Activated CD8-positive, alpha-beta memory T cell treated with anti-CD3 and anti-CD28 coated beads for 1 hour (primary cell): Measurements from ENCODE around the gene LPAR1.

Source experiments
- DNase-seq, 2 donors: peaks; one replicate each; pipeline ENCODE4 v3.0.0-alpha.2; 2020; ENCODE audit warnings: low read depth in 1 of 2; ENCODE audit errors: extremely low read depth in 1 of 2

LPAR1 gene

DNA sequence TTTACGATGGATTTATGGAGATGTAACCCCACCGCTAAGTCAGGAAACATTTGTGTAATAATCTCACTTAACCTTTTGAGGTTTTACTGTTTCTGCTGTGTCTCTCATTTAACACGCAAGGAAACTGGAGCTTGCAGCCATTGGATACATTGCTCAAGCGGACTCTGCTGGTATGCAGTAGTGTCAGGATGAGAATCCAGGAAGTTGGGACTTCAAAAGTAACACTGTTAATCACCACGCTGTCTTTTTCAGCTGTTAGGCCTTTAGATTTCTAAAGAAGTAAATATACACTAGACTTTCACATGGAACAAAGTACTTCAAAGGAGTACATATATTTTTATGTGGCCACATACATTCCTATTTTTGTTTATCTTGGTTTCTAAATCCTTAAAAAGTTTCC lies 114.7 kb downstream of the LPAR1 start:
- no peak for DNase-seq

DNA sequence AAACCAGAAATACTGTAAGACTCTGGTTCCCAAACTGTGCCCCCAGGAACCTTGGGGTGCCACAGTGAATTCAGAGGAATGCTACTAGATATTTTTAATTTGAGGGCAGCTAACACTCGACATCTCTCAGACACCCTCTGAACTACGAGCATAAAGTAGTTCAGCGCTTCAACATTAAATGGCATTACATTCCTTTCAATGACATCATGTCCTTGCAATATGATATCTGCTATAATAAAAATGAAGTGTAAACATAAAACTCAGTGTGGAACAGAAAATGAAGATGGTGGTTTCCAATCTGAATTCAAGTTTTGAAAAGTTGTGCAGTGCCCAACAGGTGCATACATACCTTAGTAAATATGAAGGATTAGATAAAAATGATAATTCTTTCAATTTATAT lies 116.1 kb downstream of the LPAR1 start:
- DNase-seq: no peak

DNA sequence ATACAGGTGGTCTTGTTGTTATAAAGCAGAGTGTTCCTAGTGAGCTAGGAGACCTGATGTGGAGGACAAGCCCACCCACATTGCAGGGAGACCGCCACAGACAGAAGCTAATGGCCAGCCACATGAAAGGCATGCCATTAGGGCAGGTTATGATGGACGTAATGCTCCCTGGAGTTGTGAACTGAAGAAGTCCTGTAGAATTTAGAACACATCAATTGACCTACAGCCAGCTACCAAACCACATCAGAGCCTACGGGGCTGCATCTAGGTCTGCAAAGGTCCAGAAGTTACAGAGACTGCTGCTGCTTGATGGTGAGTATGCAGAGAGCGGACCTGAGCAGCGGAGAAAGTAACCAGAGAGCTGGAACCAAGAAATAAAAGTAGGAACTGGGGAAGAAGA lies 116.6 kb downstream of the LPAR1 start:
- no peak for DNase-seq

DNA sequence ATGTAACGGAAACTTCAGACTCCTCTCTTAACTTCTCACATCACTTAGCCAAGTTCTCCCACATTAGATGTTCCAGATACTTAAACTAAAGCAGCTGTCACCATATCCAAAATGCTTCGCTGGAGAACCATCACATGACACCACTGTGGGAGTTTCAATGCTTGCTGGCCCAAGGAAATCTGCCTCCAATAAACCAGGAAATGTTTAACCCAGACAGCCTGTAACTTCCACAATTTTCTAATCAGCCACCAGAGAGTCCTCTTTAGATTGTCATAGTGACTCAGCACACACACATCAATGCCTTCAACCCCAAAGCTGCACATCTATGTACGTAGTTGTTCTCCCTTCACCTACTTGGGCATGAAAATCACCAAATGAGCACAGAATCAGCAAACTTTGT lies 118.7 kb downstream of the LPAR1 start:
- no peak for DNase-seq

DNA sequence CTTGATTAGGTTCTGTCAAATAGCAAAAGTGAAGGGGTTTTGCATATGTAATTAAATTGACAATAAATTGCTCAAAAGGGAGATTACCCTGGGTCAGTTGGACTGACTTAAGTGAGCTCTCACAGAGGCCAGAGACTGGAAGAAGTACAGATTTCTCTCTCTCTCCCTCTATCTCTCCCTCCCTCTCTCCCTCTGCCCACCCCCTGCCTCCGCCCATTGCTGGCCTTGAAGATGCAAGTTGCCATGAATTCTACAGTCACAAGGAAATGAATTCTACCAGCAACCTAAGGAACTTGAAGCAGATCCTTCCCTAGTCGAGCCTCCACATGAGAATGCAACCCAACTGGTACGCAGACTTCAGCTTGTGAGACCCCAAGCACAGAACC lies 119.2 kb downstream of the LPAR1 start:
- no peak for DNase-seq

DNA sequence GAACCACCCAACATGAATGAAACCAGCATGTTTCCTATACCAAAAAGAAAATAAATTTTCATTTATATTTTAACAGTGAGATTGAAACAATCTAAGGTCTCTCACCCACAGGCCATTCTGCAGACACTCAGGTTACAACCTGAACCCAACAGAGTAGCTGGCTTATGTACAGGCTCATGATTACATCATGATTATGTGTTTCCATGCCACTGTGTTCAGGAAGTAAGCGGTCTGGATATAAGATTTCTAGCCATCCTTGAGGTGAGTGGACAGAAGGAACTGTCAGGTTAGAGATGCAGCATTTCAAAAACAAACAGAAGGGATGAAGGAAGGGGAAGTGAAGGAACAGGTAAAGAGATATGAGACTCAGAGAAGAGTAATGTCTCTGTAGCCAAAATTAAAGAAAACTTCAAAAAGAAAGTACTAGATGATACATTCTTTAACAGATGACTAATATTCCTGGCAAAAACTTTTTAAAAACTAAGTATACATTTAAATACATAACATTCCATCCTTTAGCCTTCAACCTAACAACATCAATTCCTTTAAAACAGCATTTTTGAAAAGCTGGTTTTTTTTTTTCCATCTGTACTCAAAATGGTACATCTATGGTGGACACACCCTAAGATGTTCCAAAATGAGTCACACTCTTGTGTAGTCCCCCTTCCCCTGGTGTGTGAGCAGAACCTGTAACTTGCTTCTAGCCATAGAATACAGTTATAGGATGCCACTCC lies 119.8 kb downstream of the LPAR1 start:
- DNase-seq: no peak

DNA sequence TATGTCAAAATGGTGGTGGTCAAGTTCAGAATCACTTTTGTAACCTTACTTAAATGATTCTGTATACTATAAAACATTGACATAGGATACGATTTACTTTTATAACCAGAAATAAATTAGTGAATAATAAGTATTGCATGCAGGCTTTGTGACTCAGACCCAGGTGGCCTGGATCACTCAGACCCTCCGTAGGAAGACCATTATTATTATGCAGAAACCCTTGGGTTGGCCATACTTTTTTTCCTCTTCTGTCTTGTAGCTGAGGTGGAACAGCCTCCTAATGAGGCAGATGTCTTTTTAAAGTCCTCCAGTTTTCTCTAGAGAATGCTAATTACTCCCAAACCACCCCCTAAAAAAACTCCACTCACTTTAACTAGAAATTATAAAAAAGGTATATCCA lies 121.9 kb downstream of the LPAR1 start:
- no peak for DNase-seq

DNA sequence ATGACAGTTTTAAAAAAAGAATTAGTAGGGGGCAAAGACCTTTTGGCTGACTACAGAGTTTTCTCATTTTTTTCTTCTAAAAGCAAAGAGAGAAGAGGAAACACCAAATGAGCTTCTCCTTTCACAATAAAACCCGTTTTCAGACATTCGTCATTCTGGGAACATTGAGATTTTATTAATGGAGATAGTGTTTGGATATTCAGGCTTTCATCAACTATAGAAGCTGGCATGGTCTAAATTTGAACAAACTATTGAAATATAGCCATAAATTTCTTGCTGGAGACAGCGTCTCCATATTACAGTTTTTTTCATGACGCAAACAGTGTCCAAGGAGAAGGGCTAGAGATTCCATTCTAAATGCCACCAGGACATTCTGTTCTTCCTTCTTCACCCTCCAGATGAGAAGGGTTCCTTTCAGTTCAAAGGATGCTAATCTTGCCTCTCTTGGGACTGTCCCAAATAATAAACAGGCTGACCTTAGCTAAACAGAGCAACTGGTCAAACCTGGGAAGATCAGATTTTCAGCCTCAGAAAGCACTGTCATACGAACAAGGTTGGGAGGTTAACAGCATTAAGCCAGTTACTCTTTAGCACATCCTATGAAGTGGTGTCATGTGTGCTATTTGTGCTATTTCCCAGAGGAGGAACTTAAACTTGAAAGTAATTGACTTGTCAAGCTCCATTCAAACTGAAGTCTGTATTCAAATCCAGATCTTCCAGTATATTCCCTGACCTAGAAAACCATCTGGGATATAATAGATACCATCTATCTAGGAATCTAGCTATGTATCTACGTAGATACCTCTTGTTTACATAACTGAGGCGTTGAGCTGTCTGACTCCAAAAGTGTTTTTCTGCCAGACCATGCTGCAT lies 125.6 kb downstream of the LPAR1 start:
- no peak for DNase-seq

DNA sequence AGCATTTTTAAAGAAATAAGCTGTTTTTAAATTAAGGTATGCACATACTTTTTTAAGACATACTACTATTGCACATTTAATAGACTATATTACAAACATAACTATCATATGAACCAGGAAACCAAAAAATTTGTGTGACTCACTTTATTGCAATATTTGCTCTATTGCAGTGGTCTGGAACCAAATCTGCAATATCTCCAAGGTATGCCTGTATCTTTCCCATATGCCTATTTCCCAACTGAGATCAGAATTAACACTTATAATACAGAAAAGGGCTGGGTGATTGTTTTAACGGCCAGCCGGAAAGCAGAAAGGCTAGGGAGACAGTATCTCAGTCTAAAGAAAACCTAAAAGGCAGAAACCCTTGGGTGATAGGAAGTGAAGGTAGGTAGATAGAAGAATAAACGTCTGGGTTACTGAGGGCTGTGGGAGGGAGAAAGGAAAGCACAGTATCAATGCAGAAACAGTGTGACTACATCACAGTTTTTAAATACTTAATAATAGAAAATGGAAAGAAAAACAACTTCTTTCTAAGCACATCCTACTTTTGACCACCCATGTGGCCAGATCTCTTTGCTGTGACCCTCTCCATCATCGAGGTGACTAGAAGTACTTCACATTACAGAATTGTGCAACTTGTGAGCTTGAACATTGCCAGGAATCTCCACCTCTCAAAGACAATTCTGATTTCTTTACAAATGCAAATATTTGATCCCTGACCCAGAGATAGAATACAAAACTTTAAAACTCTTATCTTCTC lies 126.4 kb downstream of the LPAR1 start:
- DNase-seq: no peak

DNA sequence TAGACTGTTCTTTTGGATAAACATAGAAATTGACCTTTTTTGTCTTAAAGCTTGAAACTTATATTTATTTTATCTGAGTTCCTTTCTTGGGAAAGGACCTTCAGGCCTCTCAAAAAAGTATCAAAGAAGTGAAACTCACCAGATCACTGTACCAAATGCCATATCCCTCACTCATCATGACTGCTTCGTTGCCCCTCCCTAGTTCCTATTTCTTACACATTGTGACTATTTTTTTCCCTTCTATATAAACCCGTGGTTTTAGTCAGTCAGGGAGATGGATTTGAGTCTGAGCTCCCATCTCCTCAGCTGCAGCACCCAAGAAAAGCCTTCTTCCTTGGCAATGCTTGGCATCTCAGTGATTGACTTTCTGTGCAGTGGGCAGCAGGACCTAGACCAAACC lies 129.4 kb downstream of the LPAR1 start:
- no peak for DNase-seq

DNA sequence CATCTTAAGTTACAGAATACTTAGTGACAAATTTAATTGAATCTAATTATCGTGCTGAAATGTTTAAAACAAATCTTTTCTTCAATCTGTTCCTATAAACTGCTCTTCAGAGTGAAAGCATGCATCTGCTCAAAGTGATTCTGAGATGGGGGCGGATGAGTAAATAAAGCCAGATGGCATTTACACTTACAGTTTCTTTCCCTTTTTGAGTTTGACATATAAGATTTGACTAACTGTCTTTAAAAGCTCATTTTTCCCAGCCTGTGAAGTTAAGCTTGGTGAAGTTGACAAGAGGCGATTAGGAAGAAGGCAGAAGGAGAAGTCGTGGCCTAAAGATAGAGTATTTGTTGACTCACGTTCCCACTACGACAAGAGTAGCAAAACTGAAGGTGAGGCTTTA lies 137.4 kb downstream of the LPAR1 start:
- no peak for DNase-seq

DNA sequence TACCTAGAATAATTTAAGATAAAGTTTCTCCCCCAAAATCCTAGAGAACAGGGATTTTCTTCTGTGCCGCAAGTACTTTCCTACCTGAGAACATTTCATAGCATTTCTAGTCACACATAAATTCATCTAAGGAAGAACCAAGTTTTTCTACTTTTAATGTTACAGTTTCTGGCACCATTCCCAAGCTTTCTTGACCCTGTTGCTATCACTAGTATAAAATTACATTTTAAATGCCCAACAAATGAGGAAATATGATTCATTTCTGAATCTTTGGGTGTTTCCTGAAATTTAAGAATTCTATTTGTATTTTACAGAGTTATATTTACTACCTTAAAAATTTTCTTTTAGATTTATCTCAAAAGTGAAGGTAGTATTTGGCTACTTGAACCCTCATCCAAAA lies 137.8 kb downstream of the LPAR1 start:
- DNase-seq: no peak

DNA sequence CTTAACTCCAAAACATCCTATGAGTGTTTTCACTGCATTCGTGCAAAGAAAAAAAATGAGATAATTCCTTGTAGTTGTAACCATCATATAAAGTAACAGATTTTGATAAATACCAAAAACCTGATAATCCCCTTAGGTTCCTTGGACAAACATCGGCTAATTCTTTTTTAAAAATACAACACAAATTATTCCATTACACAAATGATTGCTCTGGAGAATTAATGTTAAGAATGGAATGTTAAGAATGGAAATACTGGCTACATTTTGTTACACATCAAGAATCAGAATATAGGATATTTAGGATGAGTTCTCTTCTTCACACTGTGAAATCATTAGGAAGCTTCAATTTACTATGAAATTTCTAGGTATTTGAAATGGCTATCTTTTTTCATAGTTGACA lies 139.4 kb downstream of the LPAR1 start:
- DNase-seq: no peak

DNA sequence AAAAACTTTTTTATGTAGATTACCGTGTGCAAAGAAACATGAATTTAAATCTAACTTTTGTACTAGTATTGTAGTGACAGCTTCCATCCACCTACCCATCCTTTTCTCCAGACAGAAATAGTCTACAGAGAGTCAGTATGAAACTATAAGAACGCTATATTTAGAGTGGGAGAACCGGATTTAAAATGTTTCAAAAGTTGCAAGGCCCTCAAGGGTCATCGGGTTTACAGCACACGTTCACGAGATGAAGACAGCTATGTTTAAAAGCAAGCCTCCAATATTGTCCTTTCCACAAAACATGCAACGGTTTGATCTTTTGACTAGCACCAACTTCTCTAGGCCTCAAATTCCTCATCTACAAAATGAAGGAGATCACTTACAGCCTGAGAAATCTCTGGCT lies 139.9 kb downstream of the LPAR1 start:
- DNase-seq: no peak

DNA sequence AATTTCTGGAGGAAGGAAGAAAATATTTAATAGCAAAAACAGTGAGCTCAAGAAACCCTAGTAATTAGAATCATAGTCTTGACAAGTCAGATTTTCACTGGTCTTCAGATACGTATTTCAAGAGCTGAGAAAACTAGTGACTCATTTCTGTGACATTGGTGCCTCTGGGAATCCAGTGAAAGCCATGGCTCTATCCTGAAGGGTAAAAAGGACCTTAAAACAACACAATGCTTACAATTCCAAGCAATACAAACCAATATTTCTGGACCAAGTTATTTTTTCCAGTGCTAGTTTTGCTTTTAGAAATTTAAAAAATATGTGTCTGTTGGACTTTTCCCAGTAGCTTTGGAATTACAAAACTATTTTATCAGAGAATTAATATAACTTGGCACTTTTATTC lies 140.3 kb downstream of the LPAR1 start:
- no peak for DNase-seq

DNA sequence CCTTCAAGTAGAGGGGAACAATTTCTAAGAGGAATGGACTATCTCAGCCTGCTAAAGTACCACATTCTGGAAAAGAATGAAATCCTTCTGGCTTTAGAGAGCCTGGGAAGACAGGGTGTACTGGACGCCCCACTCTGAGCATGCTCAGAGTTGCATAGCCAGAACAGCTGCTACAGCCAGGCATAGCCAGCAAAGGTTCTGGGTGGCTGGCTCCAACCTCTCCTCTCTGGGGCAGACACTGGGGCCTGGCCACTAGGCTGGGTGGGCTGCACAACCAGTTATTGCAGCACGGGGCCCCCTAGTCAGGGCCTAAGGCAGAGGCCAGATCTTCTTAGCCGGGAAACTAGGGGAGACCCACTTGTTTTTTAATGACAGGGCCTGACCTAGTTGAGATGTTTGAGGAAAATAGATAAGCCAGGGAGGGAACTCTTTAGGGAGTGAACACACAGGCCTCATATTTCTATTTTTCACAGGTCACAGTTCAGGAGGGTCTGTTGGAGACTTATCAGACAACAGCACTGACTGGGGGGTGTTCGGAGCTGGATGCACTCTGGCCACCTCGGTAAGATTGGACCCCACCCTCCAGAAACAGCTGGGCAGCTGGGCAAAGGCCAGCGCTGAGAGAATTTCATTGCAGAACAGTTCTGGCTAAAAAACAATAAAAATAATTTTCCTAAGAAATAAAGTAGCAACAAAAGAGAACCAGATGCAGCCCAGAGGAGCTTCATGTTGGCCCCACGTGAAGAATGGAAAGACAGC lies 142.9 kb downstream of the LPAR1 start:
- DNase-seq: no peak

DNA sequence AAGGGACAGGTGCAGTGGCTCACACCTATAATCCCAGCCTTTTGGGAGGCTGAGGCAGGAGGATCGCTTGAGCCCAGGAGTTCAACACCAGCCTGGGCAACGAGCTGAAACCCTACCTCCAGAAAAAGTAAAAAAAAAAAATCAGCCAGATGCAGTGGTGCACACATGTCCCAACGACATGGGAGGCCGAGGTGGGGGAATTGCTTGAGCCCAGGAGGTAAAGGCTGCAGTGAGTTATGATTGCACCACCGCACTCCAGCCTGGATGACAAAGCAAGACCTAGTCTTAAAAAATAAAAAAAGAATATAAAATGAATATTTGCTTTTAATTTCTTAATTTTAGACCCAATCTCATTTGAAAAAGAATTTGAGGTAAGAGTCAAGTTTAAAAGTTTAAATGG lies 143.5 kb downstream of the LPAR1 start:
- DNase-seq: no peak

DNA sequence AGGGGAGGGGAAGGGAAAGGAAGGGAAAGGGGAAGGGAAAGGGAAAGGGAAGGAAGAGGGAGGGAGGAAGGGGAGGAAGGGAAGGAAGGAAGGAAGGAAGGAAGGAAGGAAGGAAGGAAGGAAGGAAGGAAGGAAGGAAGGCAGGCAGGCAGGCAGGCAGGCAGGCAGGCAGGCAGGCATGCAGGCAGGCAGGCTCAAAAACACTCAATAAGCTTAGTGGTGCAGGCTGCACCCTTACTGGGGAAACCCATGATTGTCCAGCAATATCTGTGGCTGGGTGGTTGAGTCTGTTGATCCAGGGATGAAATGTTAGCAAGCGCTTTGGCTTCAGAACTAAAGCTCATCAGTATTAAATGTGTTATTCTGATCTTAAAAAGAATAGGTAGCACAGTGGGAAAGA lies 145.6 kb downstream of the LPAR1 start:
- no peak for DNase-seq

DNA sequence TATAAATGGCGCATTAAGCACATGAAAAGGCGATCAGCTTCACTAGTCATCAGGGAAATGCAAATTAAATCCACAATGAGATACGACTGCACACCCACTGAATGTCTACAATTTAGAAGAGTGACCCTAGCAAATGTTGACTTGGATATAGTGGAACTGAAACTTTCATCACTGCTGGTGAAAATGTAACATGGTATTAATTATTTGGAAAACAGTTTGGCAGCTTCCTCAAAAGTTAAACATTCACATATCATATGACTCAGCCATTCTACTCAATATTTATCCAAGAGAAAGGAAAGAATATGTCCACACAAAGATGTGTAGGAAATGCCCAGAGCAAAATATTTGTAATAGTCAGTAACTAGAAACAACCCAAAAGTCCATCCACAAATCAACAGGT lies 146.5 kb downstream of the LPAR1 start:
- DNase-seq: no peak

DNA sequence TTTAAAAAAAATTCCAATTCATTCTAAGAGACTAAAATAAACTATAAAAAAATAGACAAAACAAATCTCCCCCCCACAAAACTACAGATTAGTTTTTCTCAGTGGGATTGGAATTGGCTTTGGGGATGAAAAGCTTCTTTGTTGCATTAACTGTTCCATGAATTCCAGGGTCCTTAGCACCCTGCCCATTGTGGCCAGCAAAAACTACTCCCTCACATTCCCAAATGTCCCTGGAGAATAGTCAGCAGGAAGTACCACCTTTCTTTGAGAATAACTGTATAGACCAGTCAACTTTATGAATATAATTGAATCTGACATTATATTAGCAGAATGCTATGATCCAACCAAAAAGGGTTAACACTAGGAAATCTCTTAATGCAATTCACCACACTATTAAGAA lies 147.9 kb downstream of the LPAR1 start:
- no peak for DNase-seq

DNA sequence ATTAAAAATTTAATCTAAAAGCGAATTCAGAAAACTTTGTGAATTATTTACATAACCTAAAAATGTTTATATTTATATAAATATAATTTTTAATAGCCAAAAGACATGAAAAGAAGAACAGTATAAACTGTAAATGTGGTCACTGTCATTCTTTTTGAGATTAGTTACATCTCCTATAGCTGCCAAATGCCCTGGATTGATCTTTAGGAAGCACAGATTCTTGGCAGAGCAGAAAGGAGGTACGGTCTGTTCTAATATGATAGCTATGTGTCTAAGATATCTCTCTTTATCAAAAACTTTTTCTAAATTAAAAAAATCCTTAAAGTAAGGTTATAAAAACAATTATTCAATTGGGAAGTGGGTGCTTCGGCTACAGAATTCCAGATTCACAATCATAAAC lies 151.0 kb downstream of the LPAR1 start:
- no peak for DNase-seq
